CD14-positive monocyte (primary cell): ENCODE measurements around the gene FLT1. TPM values are rescaled to one million over a fixed set of nuclear protein-coding genes. Genes with fewer than 3 reads are reported as not detected.

Source experiments
- DNase-seq, 3 donors: peaks; one replicate each; pipeline ENCODE4 v3.0.0-alpha.2; 2011 to 2022
- H2AFZ ChIP-seq: 2 replicates; pipeline ENCODE4 v1.6.0; 2012; ENCODE audit warnings: mild to moderate bottlenecking, low read depth, low read length, inconsistent platforms; ENCODE audit not compliant: insufficient read depth, poor library complexity, severe bottlenecking
- H3K27ac ChIP-seq, 2 donors: 1 replicate in 1 of 2; 2 replicates in 1 of 2; pipeline ENCODE4 v1.5.1; 2012 to 2013; ENCODE audit warnings: low read length in 2 of 2, control low read depth in 1 of 2, inconsistent platforms in 1 of 2, low read depth in 1 of 2, mild to moderate bottlenecking in 1 of 2
- H3K27me3 ChIP-seq, 2 donors: one replicate each; pipeline versions ENCODE4 v1.6.0 to v1.6.1; 2011 to 2013; ENCODE audit warnings: low read length in 2 of 2; ENCODE audit not compliant: control insufficient read depth in 2 of 2, insufficient read depth in 2 of 2
- H3K36me3 ChIP-seq, 2 donors: replicated peaks in 1 of 2; 1 replicate in 1 of 2; 2 replicates in 1 of 2; pipeline versions ENCODE4 v1.5.1 to v1.6.1; 2012 to 2013; ENCODE audit warnings: low read length in 2 of 2, control low read depth in 1 of 2, inconsistent platforms in 1 of 2, mild to moderate bottlenecking in 1 of 2; ENCODE audit not compliant: insufficient read depth in 2 of 2, control insufficient read depth in 1 of 2
- H3K4me1 ChIP-seq, 2 donors: 1 replicate in 1 of 2; 2 replicates in 1 of 2; pipeline versions ENCODE4 v1.5.1 to v1.6.1; 2012 to 2013; ENCODE audit warnings: low read length in 2 of 2, control low read depth in 1 of 2, inconsistent platforms in 1 of 2, mild to moderate bottlenecking in 1 of 2, moderate library complexity in 1 of 2; ENCODE audit not compliant: insufficient read depth in 2 of 2, control insufficient read depth in 1 of 2
- H3K4me2 ChIP-seq: replicated peaks from 2 replicates; pipeline ENCODE3; 2012; ENCODE audit warnings: low read length, moderate library complexity, mild to moderate bottlenecking; ENCODE audit not compliant: poor library complexity, severe bottlenecking; ENCODE audit errors: extremely low read depth
- H3K4me3 ChIP-seq, 3 experiments: fragments of 200-600 bp in 1 of 3; sonication (generic) in 1 of 3; replicated peaks in 1 of 3; 1 replicate in 2 of 3; 2 replicates in 1 of 3; pipeline ENCODE4 v1.5.1; 2011 to 2013; ENCODE audit warnings: low read length in 3 of 3, mild to moderate bottlenecking in 3 of 3, control low read depth in 2 of 3, low read depth in 2 of 3, inconsistent platforms in 1 of 3, moderate library complexity in 1 of 3
- H3K79me2 ChIP-seq: 2 replicates; pipeline ENCODE4 v1.6.0; 2012; ENCODE audit warnings: mild to moderate bottlenecking, control low read depth, inconsistent platforms, low read length, moderate library complexity; ENCODE audit not compliant: insufficient read depth
- H3K9ac ChIP-seq: 2 replicates; pipeline ENCODE4 v1.6.0; 2017; ENCODE audit warnings: low read length, mild to moderate bottlenecking; ENCODE audit not compliant: insufficient read depth, poor library complexity, severe bottlenecking
- H3K9me3 ChIP-seq, 2 donors: replicated peaks in 1 of 2; 1 replicate in 1 of 2; 2 replicates in 1 of 2; pipeline versions ENCODE4 v1.5.1 to v1.6.1; 2012 to 2013; ENCODE audit warnings: low read length in 2 of 2, control low read depth in 1 of 2; ENCODE audit not compliant: control insufficient read depth in 1 of 2, insufficient read depth in 1 of 2
- H4K20me1 ChIP-seq: 2 replicates; pipeline ENCODE4 v1.6.0; 2012; ENCODE audit warnings: mild to moderate bottlenecking, low read length, control low read depth, moderate library complexity; ENCODE audit not compliant: insufficient read depth
- H3K27ac Mint-ChIP-seq, 7 donors: one replicate each; pipeline ENCODE4 v1.8.0; 2020; ENCODE audit warnings: mild to moderate bottlenecking in 7 of 7, mixed read lengths in 7 of 7, moderate library complexity in 6 of 7, inconsistent platforms in 2 of 7
- H3K27me3 Mint-ChIP-seq, 3 donors: one replicate each; pipeline ENCODE4 v1.8.0; 2021 to 2022; ENCODE audit warnings: low read depth in 3 of 3, mild to moderate bottlenecking in 3 of 3, mixed read lengths in 3 of 3, moderate library complexity in 3 of 3, inconsistent platforms in 1 of 3
- H3K36me3 Mint-ChIP-seq, 2 donors: one replicate each; pipeline ENCODE4 v1.8.0; 2020; ENCODE audit warnings: mixed read lengths in 2 of 2, inconsistent platforms in 1 of 2, mild to moderate bottlenecking in 1 of 2
- H3K4me1 Mint-ChIP-seq: one replicate; pipeline ENCODE4 v1.8.0; 2020; ENCODE audit warnings: mild to moderate bottlenecking, mixed read lengths
- H3K4me3 Mint-ChIP-seq, 2 donors: one replicate each; pipeline ENCODE4 v1.8.0; 2020; ENCODE audit warnings: mild to moderate bottlenecking in 2 of 2, mixed read lengths in 2 of 2, moderate library complexity in 1 of 2
- H3K9me3 Mint-ChIP-seq, 7 donors: one replicate each; pipeline ENCODE4 v1.8.0; 2020 to 2022; ENCODE audit warnings: mixed read lengths in 7 of 7, mild to moderate bottlenecking in 6 of 7, moderate library complexity in 6 of 7, inconsistent platforms in 2 of 7
- CTCF ChIP-seq: fragments of 200-600 bp; IDR thresholded peaks from one replicate; pipeline ENCODE4 v1.8.0; 2022; ENCODE audit warnings: antibody characterized with exemption, mild to moderate bottlenecking
- WGBS: methylation state at CpG from one replicate; pipeline ENCODE4 v1.1.5; 2013; ENCODE audit warnings: missing lambda C conversion rate; ENCODE audit not compliant: insufficient coverage; 5-methylcytosine and 5-hydroxymethylcytosine counted together
- intact Hi-C, 2 donors: fragments of 100-400 bp; cut with micrococcal nuclease; formaldehyde crosslinking; loops; one replicate each; pipeline versions ENCODE4 v1.15.0 to v1.15.1; 2023
- polyA plus RNA-seq, 3 donors: library from polyadenylated mRNA; depleted of rRNA in 1 of 3; unstranded in 2 of 3; stranded (reverse) in 1 of 3; fragments of 300-500 nt in 2 of 3; fragments of >200 nt in 1 of 3; fragmentation: Illumina TruSeq in 2 of 3; gene quantifications; 1 replicate in 2 of 3; 2 replicates in 1 of 3; pipeline ENCODE4 v1.2.3, GENCODE V29; 2012 to 2021

FLT1 gene
- polyA plus RNA-seq, 3 donors = 0.28 TPM; not detected in 2

DNA sequence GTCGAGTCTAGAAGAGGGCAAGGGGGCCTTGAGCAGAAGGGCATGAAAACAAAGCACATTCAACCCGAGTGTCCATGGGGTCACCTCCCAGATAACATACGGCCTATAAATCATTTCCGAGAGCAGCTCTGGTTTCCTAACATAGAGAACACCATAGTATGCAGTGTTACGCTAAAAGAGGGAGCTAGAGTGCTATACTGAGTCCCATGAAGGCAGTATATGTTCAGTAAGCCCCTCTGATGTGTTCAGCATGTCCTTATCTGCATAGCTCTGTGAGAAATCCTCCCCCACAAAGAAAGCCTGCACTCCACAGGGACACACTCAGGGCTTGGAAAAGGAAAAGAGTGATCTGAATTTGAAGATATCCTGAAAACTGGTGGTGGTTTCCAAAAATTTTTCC lies 175.4 kb downstream of the FLT1 start:
- intact Hi-C loops = no loop called here
- H3K4me1 Mint-ChIP-seq = peaks cover 11% of the 10 kb centered on the region
- WGBS = 100% methylated on average over 1 of the region's 5 CpGs
- H3K9me3 Mint-ChIP-seq = no peaks in the 10 kb centered on the region
- no peak for DNase-seq
- no peak overlapping the region for H3K4me3 Mint-ChIP-seq
- H3K79me2 ChIP-seq = no peaks in the 10 kb centered on the region
- no peaks in the 10 kb centered on the region for H3K9me3 ChIP-seq
- H3K36me3 Mint-ChIP-seq = no peaks in the 10 kb centered on the region
- H3K4me2 ChIP-seq = no peak overlapping the region
- no peak overlapping the region for H3K4me3 ChIP-seq
- no peak overlapping the region for H2AFZ ChIP-seq
- no peaks in the 10 kb centered on the region for H3K36me3 ChIP-seq
- peaks cover 0 to 4% of the 10 kb centered on the region in 2 donors for H3K4me1 ChIP-seq
- no peak overlapping the region for H3K27ac ChIP-seq
- no peak overlapping the region for H3K27ac Mint-ChIP-seq
- no peak for TF ChIP-seq CTCF
- H4K20me1 ChIP-seq = no peaks in the 10 kb centered on the region
- peaks cover under 1 to 3% of the 10 kb centered on the region in 2 donors for H3K27me3 ChIP-seq
- H3K27me3 Mint-ChIP-seq = peaks cover 6 to 21% (median 13%) of the 10 kb centered on the region in 3 donors
- no peak overlapping the region for H3K9ac ChIP-seq

DNA sequence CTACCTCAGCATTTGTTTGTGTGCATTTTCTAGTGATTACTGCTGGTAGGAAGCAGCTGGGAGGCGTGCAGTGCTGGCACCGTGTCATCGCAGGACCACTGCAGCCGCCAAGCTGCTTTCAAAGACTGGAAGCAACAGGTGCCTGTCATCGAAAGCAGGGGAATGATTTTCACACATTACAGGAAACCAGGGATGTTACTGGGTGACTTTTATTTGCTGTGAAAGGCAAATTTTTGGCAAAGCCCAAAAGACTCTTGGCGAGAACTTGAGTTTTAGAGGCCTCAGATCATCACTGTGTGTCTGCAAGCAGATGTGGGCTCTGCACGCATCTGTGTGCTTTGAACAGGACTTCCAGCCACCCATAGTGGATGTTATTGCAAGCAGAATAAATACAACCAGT lies 176.4 kb downstream of the FLT1 start:
- Mint-ChIP-seq H3K4me1 (peaks cover 11% of the 10 kb centered on the region), H3K4me3 (no peak overlapping the region), H3K36me3 (no peaks in the 10 kb centered on the region), H3K27me3 (peaks cover 5 to 17% (median 7%) of the 10 kb centered on the region in 3 donors), H3K9me3 (no peaks in the 10 kb centered on the region), H3K27ac (no peak overlapping the region)
- DNase-seq = no peak
- Histone ChIP-seq H3K4me2 (no peak overlapping the region), H3K27me3 (peaks cover 0 to 3% of the 10 kb centered on the region in 2 donors), H4K20me1 (no peaks in the 10 kb centered on the region), H2AFZ (no peak overlapping the region), H3K27ac (no peak overlapping the region), H3K4me3 (no peak overlapping the region), H3K4me1 (peaks cover 0 to 4% of the 10 kb centered on the region in 2 donors), H3K9ac (no peak overlapping the region), H3K36me3 (no peaks in the 10 kb centered on the region), H3K79me2 (no peaks in the 10 kb centered on the region), H3K9me3 (no peaks in the 10 kb centered on the region)
- 78% methylated on average over 6 of the region's 7 CpGs for WGBS
- TF ChIP-seq CTCF = no peak
- intact Hi-C loops = no loop called here
